Measurements from ENCODE around the gene CRABP2. TPM values are rescaled to one million over a fixed set of nuclear protein-coding genes. Genes with fewer than 3 reads are reported as not detected.

Gene CRABP2
- total and polyA plus RNA-seq, 2 of the 13 experiments (the other 11 are each of a cell fraction or from before 2014, with no cell fraction given): 0.40 to 0.60 TPM

DNA sequence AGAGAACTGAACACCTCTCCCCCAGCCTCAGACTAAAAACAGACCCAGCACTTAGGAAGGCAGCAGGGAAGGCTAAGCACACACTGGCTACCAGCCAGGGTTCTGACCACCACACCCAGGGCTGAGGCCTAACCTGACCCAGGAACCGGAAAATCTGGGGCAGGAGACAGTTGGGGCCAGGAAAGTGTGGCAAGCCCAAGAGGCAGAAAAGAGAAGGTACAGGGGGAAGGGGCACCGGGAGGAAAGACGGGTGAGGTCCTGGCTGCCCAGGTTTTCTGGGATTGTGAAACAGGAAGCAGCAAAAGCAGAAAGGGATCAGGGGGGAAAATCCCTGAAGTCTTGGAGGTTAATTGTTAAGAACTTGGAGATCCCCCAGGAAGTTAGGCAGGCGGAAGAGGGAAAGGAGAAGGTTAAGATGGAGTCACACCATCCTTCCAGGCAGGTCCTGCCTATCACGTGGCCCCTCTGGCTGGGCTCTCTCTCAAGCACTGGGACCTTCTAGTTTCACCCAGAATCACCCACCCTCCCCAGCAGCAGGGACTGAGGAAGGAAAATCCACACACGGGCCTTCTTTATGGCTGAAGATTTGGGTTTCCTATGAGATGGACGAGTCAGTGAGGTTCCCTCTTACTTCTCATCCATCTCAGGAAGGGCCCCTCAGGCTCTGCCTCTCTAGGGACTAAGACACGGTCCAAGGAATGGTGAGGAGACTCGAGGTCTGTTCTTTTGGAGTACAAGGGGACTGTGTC lies 43.5 kb upstream of the CRABP2 start (continued):
- TF ChIP-seq DMTF1 (CRISPR knock-in tag; IDR thresholded peaks at IDR 0.05): no peak
- TF ChIP-seq GATAD2A (CRISPR knock-in tag; IDR thresholded peaks at IDR 0.05): 0 out of 2 replicates have a peak, but pooled peaks have one; percentile 16
- TF ChIP-seq, protein P1, sequence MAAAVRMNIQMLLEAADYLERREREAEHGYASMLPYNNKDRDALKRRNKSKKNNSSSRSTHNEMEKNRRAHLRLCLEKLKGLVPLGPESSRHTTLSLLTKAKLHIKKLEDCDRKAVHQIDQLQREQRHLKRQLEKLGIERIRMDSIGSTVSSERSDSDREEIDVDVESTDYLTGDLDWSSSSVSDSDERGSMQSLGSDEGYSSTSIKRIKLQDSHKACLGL (CRISPR knock-in tag; IDR thresholded peaks at IDR 0.05): peak; percentile 45; the same call in 1 of the 2 replicates
- TF ChIP-seq, protein P2, sequence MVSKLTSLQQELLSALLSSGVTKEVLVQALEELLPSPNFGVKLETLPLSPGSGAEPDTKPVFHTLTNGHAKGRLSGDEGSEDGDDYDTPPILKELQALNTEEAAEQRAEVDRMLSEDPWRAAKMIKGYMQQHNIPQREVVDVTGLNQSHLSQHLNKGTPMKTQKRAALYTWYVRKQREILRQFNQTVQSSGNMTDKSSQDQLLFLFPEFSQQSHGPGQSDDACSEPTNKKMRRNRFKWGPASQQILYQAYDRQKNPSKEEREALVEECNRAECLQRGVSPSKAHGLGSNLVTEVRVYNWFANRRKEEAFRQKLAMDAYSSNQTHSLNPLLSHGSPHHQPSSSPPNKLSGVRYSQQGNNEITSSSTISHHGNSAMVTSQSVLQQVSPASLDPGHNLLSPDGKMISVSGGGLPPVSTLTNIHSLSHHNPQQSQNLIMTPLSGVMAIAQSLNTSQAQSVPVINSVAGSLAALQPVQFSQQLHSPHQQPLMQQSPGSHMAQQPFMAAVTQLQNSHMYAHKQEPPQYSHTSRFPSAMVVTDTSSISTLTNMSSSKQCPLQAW (CRISPR knock-in tag; IDR thresholded peaks at IDR 0.05): peak; percentile 43; the same call in 1 of the 2 replicates
- TF ChIP-seq IKZF1 (IDR thresholded peaks at IDR 0.05): no peak
- TF ChIP-seq, protein P3, sequence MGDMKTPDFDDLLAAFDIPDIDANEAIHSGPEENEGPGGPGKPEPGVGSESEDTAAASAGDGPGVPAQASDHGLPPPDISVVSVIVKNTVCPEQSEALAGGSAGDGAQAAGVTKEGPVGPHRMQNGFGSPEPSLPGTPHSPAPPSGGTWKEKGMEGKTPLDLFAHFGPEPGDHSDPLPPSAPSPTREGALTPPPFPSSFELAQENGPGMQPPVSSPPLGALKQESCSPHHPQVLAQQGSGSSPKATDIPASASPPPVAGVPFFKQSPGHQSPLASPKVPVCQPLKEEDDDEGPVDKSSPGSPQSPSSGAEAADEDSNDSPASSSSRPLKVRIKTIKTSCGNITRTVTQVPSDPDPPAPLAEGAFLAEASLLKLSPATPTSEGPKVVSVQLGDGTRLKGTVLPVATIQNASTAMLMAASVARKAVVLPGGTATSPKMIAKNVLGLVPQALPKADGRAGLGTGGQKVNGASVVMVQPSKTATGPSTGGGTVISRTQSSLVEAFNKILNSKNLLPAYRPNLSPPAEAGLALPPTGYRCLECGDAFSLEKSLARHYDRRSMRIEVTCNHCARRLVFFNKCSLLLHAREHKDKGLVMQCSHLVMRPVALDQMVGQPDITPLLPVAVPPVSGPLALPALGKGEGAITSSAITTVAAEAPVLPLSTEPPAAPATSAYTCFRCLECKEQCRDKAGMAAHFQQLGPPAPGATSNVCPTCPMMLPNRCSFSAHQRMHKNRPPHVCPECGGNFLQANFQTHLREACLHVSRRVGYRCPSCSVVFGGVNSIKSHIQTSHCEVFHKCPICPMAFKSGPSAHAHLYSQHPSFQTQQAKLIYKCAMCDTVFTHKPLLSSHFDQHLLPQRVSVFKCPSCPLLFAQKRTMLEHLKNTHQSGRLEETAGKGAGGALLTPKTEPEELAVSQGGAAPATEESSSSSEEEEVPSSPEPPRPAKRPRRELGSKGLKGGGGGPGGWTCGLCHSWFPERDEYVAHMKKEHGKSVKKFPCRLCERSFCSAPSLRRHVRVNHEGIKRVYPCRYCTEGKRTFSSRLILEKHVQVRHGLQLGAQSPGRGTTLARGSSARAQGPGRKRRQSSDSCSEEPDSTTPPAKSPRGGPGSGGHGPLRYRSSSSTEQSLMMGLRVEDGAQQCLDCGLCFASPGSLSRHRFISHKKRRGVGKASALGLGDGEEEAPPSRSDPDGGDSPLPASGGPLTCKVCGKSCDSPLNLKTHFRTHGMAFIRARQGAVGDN (CRISPR knock-in tag; IDR thresholded peaks at IDR 0.05): peak; percentile 79
- TF ChIP-seq TRIM24 (CRISPR knock-in tag; IDR thresholded peaks at IDR 0.05): no peak
- 0 out of 2 replicates have a peak, but pooled peaks have one; percentile 30 for TF ChIP-seq ZNF329 (CRISPR knock-in tag; IDR thresholded peaks at IDR 0.05; ENCODE audit: low read depth)
- 0 out of 3 replicates have a peak, but pooled peaks have one; percentile 30 for TF ChIP-seq MXI1 (IDR thresholded peaks at IDR 0.05; ENCODE audit: borderline replicate concordance, low read depth, low read length)
- TF ChIP-seq ZFP36L1 (CRISPR knock-in tag; IDR thresholded peaks at IDR 0.05): no peak
- TF ChIP-seq NR2F2 (IDR thresholded peaks at IDR 0.05; ENCODE audit: borderline replicate concordance, low read depth): 0 out of 2 replicates have a peak, but pooled peaks have one; percentile 43
- TF ChIP-seq MBNL3 (CRISPR knock-in tag; conservative IDR thresholded peaks at IDR 0.05): no peak
- 0 out of 2 replicates have a peak, but pooled peaks have one; percentile 31 for TF ChIP-seq KLF6 (CRISPR knock-in tag; IDR thresholded peaks at IDR 0.05)
- peak; percentile 46; the same call in 1 of the 2 replicates for TF ChIP-seq TAF1 (CRISPR knock-in tag; IDR thresholded peaks at IDR 0.05)
- peak; percentile 83 for TF ChIP-seq ZFY (CRISPR knock-in tag; IDR thresholded peaks at IDR 0.05)
- TF ChIP-seq, protein P4, sequence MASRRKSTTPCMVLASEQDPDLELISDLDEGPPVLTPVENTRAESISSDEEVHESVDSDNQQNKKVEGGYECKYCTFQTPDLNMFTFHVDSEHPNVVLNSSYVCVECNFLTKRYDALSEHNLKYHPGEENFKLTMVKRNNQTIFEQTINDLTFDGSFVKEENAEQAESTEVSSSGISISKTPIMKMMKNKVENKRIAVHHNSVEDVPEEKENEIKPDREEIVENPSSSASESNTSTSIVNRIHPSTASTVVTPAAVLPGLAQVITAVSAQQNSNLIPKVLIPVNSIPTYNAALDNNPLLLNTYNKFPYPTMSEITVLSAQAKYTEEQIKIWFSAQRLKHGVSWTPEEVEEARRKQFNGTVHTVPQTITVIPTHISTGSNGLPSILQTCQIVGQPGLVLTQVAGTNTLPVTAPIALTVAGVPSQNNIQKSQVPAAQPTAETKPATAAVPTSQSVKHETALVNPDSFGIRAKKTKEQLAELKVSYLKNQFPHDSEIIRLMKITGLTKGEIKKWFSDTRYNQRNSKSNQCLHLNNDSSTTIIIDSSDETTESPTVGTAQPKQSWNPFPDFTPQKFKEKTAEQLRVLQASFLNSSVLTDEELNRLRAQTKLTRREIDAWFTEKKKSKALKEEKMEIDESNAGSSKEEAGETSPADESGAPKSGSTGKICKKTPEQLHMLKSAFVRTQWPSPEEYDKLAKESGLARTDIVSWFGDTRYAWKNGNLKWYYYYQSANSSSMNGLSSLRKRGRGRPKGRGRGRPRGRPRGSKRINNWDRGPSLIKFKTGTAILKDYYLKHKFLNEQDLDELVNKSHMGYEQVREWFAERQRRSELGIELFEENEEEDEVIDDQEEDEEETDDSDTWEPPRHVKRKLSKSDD (CRISPR knock-in tag; IDR thresholded peaks at IDR 0.05; ENCODE audit: low read depth): no peak
- no peak for TF ChIP-seq MAF1 (CRISPR knock-in tag; IDR thresholded peaks at IDR 0.05; ENCODE audit: borderline replicate concordance)
- TF ChIP-seq ZFX (CRISPR knock-in tag; IDR thresholded peaks at IDR 0.05; ENCODE audit: low read depth): peak; percentile 74
